GM23338 (cell line): ENCODE data around the gene SLC25A47. TPM values are rescaled to one million over a fixed set of nuclear protein-coding genes. Genes with fewer than 3 reads are reported as not detected.
A peak's percentile ranks its signal among the peaks of the same experiment; 100 is the strongest.

Experiments
- ATAC-seq: fragments of 200-7000 bp; cut with Tn5 transposase; 3 replicates; pipeline ENCODE4 v1.9.1; 2020
- DNase-seq: peaks from one replicate; pipeline ENCODE4 v3.0.0-alpha.2; 2015; ENCODE audit warnings: low spot score
- H2AFZ ChIP-seq: fragments of 200-600 bp; sonication (generic); 2 replicates; pipeline ENCODE4 v1.8.0; 2016; ENCODE audit warnings: antibody characterized with exemption, mild to moderate bottlenecking, moderate library complexity
- H3F3A ChIP-seq: fragments of 200-600 bp; sonication (generic); replicated peaks from 2 replicates; pipeline ENCODE4 v1.8.0; 2017; ENCODE audit warnings: antibody characterized with exemption, mixed run types, low read depth
- H3K27ac ChIP-seq: fragments of 200-600 bp; sonication (generic); 2 replicates; pipeline ENCODE4 v1.6.1; 2016; ENCODE audit warnings: low read depth
- H3K27me3 ChIP-seq: fragments of 200-600 bp; sonication (generic); 2 replicates; pipeline ENCODE4 v1.8.0; 2016; ENCODE audit warnings: mild to moderate bottlenecking, mixed run types, moderate library complexity; ENCODE audit not compliant: insufficient read depth
- H3K36me3 ChIP-seq: fragments of 200-600 bp; sonication (generic); 2 replicates; pipeline ENCODE4 v1.8.0; 2016; ENCODE audit warnings: mild to moderate bottlenecking; ENCODE audit not compliant: insufficient read depth
- H3K4me1 ChIP-seq: fragments of 200-600 bp; sonication (generic); 2 replicates; pipeline ENCODE4 v1.8.0; 2016; ENCODE audit warnings: mild to moderate bottlenecking, moderate library complexity; ENCODE audit not compliant: insufficient read depth
- H3K4me2 ChIP-seq: fragments of 200-600 bp; sonication (generic); 2 replicates; pipeline ENCODE4 v1.7.1; 2017; ENCODE audit warnings: mixed run types
- H3K4me3 ChIP-seq: fragments of 200-600 bp; sonication (generic); 2 replicates; pipeline ENCODE4 v1.6.1; 2016; ENCODE audit warnings: mixed run types
- H3K79me2 ChIP-seq: fragments of 200-600 bp; sonication (generic); replicated peaks from 2 replicates; pipeline ENCODE4 v1.8.0; 2017; ENCODE audit warnings: mild to moderate bottlenecking; ENCODE audit not compliant: insufficient read depth
- H3K9me2 ChIP-seq: fragments of 200-600 bp; sonication (generic); 2 replicates; pipeline ENCODE4 v1.8.0; 2017; ENCODE audit not compliant: insufficient read depth
- H4K20me1 ChIP-seq: fragments of 200-600 bp; sonication (generic); replicated peaks from 2 replicates; pipeline ENCODE4 v1.8.0; 2017; ENCODE audit warnings: mild to moderate bottlenecking; ENCODE audit not compliant: insufficient read depth
- H3K27ac Mint-ChIP-seq: 2 replicates; pipeline ENCODE4 v1.8.0; 2020; ENCODE audit warnings: inconsistent platforms, mild to moderate bottlenecking, moderate library complexity, mixed read lengths
- H3K27me3 Mint-ChIP-seq: 3 replicates; pipeline ENCODE4 v1.8.0; 2022; ENCODE audit warnings: low read depth, mild to moderate bottlenecking, moderate library complexity, mixed read lengths, inconsistent platforms; ENCODE audit not compliant: insufficient read depth, poor library complexity
- H3K36me3 Mint-ChIP-seq: 3 replicates; pipeline ENCODE4 v1.8.0; 2021; ENCODE audit warnings: low read depth, mild to moderate bottlenecking, inconsistent platforms, moderate library complexity, mixed read lengths
- H3K4me1 Mint-ChIP-seq: 3 replicates; pipeline ENCODE4 v1.8.0; 2020; ENCODE audit warnings: mild to moderate bottlenecking, inconsistent platforms, mixed read lengths
- H3K4me3 Mint-ChIP-seq: 3 replicates; pipeline ENCODE4 v1.8.0; 2021; ENCODE audit warnings: moderate library complexity, mild to moderate bottlenecking, inconsistent platforms, mixed read lengths
- H3K9me3 Mint-ChIP-seq: 3 replicates; pipeline ENCODE4 v1.8.0; 2020; ENCODE audit warnings: moderate library complexity, mild to moderate bottlenecking, inconsistent platforms, mixed read lengths
- CREB1 ChIP-seq: fragments of 250-450 bp; sonication (Bioruptor Pico); IDR thresholded peaks from 2 replicates; pipeline ENCODE4 v1.5.0; 2020; ENCODE audit warnings: low read depth, mild to moderate bottlenecking, moderate library complexity
- EZH2 ChIP-seq: fragments of 200-600 bp; sonication (generic); IDR thresholded peaks from one replicate; pipeline ENCODE4 v1.8.0; 2017; ENCODE audit warnings: antibody characterized with exemption, mild to moderate bottlenecking, low read depth; ENCODE audit not compliant: unreplicated experiment
- EZH2phosphoT487 ChIP-seq: fragments of 200-600 bp; sonication (generic); IDR thresholded peaks from one replicate; pipeline ENCODE4 v1.8.1; 2018; ENCODE audit warnings: antibody characterized with exemption; ENCODE audit not compliant: unreplicated experiment
- JUNB ChIP-seq: IDR thresholded peaks from one replicate; pipeline ENCODE4 v1.6.1; 2016; ENCODE audit warnings: antibody characterized with exemption; ENCODE audit not compliant: unreplicated experiment
- NANOG ChIP-seq: IDR thresholded peaks from 2 replicates; pipeline ENCODE4 v1.6.1; 2016; ENCODE audit warnings: antibody characterized with exemption, borderline replicate concordance
- POLR2AphosphoS5 ChIP-seq: IDR thresholded peaks from 2 replicates; pipeline ENCODE4 v1.6.1; 2016; ENCODE audit warnings: antibody characterized with exemption, low read depth
- STAT1 ChIP-seq: IDR thresholded peaks from one replicate; pipeline ENCODE4 v1.6.1; 2016; ENCODE audit warnings: antibody characterized with exemption; ENCODE audit not compliant: unreplicated experiment
- ZNF114 ChIP-seq: fragments of 250-450 bp; sonication (Bioruptor Pico); IDR thresholded peaks from 2 replicates; pipeline ENCODE4 v1.5.0; 2020; ENCODE audit warnings: mild to moderate bottlenecking, moderate library complexity
- ZNF331 ChIP-seq: fragments of 250-450 bp; sonication (Bioruptor Pico); IDR thresholded peaks from 2 replicates; pipeline ENCODE4 v1.5.0; 2020; ENCODE audit warnings: low read depth, mild to moderate bottlenecking, moderate library complexity
- polyA plus RNA-seq: library from polyadenylated mRNA; unstranded; fragments of >200 nt; fragmentation: Nextera tagmentation; extraction: Ambion mirVana; gene quantifications from 2 replicates; pipeline ENCODE4 v1.2.1, GENCODE V29; 2016
- total RNA-seq: library from RNA; depleted of rRNA; stranded (reverse); fragments of >200 nt; shearing (Covaris generic); gene quantifications from 2 replicates; pipeline ENCODE4 v1.2.3, GENCODE V29; 2014
- TF ChIP-seq, protein P1 (sequence below), 2 experiments: fragments of 200-600 bp in 1 of 2; sonication (generic) in 1 of 2; conservative IDR thresholded peaks; 2 replicates each; pipeline versions ENCODE4 v1.5.1 to v1.6.1; 2016 to 2017; ENCODE audit warnings: antibody characterized with exemption in 2 of 2, low read depth in 2 of 2, mild to moderate bottlenecking in 2 of 2, moderate library complexity in 1 of 2
- TF ChIP-seq, protein P2 (sequence below): fragments of 250-450 bp; sonication (Bioruptor Pico); IDR thresholded peaks from 2 replicates; pipeline ENCODE4 v1.5.0; 2020; ENCODE audit warnings: mild to moderate bottlenecking, moderate library complexity

SLC25A47 gene
- total and polyA plus RNA-seq, 2 experiments from 2014 or later, result not detected

DNA sequence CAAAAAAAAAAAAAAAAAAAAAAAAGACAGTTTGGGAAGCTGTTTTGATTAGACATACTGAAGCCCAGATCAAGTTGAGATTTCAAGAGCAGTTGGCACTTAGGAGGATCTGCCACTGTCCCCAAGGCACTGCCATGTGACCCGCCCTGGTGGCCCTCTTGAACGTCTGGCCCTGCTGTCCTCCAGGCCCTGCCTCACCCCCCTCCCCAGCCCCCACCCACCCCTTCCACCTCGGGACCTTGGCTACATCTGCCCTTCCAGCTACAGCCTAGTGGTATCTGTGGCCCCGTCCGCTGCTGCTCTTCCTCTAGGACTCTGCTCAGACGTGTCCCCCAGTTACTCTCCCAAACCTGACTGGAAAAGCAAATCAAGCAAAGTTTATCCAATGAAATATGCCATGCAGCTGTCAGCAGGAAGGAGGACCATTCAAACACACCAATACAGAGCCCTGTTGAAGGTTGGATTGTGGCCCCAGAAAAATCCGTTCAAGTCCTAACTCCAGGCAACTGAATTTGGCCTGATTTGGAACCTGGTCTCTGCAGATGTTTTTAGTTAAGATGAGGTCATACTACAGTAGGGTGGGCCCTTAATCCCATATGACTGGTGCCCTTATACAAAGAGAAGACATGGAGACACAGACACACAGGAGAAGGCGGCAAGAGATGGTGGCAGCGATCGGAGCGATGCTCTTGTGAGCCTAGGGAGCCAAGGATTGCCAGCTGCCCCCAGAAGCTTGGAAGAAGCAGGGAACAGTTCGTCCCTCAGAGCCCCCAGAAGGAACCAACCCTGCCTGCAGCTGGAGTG lies 34.6 kb upstream of the SLC25A47 start (continued):
- no peak for TF ChIP-seq EZH2phosphoT487
- TF ChIP-seq, protein P1, sequence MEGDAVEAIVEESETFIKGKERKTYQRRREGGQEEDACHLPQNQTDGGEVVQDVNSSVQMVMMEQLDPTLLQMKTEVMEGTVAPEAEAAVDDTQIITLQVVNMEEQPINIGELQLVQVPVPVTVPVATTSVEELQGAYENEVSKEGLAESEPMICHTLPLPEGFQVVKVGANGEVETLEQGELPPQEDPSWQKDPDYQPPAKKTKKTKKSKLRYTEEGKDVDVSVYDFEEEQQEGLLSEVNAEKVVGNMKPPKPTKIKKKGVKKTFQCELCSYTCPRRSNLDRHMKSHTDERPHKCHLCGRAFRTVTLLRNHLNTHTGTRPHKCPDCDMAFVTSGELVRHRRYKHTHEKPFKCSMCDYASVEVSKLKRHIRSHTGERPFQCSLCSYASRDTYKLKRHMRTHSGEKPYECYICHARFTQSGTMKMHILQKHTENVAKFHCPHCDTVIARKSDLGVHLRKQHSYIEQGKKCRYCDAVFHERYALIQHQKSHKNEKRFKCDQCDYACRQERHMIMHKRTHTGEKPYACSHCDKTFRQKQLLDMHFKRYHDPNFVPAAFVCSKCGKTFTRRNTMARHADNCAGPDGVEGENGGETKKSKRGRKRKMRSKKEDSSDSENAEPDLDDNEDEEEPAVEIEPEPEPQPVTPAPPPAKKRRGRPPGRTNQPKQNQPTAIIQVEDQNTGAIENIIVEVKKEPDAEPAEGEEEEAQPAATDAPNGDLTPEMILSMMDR (conservative IDR thresholded peaks at IDR 0.05; ENCODE audit: low read depth in 2 of 2), result no peak

DNA sequence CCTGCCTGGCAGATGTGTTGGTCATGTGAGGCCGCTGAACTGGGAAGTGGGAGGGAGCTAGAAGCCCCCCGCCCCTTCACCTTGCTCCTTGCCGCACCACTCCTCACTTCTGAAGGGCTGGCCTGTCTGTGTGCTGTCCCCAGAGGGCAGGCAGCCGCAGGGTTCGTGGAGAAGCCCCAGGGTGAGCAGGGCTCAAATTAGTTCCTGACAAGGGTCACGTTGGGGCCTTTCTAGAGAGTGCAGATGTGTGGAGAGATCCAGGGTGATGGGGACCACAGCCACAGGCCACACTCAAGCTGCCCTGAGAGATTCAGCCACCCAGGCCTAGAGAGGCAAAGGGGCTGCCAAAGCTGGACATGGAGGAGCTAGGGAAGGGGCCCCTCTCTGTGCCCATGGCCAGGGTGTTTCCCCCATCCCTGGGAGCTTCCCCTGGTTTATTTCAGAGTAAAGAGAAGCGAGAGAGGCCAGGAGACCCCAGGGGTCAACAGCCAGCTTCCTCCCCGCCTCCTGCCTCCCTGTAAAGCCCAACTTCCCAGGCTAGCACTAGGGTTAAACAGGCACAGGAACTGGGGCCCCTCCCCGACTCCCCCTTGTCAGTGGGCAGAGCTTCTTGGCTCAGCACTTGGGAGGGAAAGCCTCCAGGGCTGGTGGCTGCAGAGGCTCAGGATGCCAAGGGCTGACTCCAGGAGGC lies 33.1 kb upstream of the SLC25A47 start:
- H3F3A ChIP-seq, result peaks cover 14% of the 10 kb centered on the region; the same call in 1 of the 2 replicates
- no peaks in the 10 kb centered on the region for H3K9me2 ChIP-seq
- H3K4me2 ChIP-seq, result no peak overlapping the region
- ATAC-seq (peak; percentile 1; the same call in 1 of the 3 replicates), DNase-seq (no peak)
- 0 out of 2 replicates have a peak, but pooled peaks cover 3% of the 10 kb centered on the region for H3K4me1 ChIP-seq
- H3K27ac ChIP-seq, result peak overlapping the region; percentile 59
- no peak overlapping the region for H3K4me3 ChIP-seq
- Mint-ChIP-seq H3K4me3 (no peak overlapping the region), H3K4me1 (peaks cover 36% of the 10 kb centered on the region), H3K9me3 (no peaks in the 10 kb centered on the region), H3K36me3 (peaks cover 25% of the 10 kb centered on the region; the same call in 2 of the 3 replicates), H3K27ac (peak overlapping the region; percentile 65; the same call in 1 of the 2 replicates), H3K27me3 (peaks cover 7% of the 10 kb centered on the region)
- H3K79me2 ChIP-seq, result no peaks in the 10 kb centered on the region
- H2AFZ ChIP-seq, result no peak overlapping the region
- H3K27me3 ChIP-seq, result no peaks in the 10 kb centered on the region
- no peaks in the 10 kb centered on the region; the same call in 1 of the 2 replicates for H3K36me3 ChIP-seq
- H4K20me1 ChIP-seq, result peaks cover 20% of the 10 kb centered on the region
- TF ChIP-seq JUNB (no peak), ZNF331 (CRISPR knock-in tag) (no peak), ZNF114 (no peak), EZH2phosphoT487 (no peak), NANOG (no peak), EZH2 (no peak), POLR2AphosphoS5 (no peak), CREB1 (no peak), STAT1 (no peak)
- TF ChIP-seq, protein P1 (conservative IDR thresholded peaks at IDR 0.05; ENCODE audit: low read depth in 2 of 2), result no peak; a peak in 1 of 4 replicates
- TF ChIP-seq, protein P2, sequence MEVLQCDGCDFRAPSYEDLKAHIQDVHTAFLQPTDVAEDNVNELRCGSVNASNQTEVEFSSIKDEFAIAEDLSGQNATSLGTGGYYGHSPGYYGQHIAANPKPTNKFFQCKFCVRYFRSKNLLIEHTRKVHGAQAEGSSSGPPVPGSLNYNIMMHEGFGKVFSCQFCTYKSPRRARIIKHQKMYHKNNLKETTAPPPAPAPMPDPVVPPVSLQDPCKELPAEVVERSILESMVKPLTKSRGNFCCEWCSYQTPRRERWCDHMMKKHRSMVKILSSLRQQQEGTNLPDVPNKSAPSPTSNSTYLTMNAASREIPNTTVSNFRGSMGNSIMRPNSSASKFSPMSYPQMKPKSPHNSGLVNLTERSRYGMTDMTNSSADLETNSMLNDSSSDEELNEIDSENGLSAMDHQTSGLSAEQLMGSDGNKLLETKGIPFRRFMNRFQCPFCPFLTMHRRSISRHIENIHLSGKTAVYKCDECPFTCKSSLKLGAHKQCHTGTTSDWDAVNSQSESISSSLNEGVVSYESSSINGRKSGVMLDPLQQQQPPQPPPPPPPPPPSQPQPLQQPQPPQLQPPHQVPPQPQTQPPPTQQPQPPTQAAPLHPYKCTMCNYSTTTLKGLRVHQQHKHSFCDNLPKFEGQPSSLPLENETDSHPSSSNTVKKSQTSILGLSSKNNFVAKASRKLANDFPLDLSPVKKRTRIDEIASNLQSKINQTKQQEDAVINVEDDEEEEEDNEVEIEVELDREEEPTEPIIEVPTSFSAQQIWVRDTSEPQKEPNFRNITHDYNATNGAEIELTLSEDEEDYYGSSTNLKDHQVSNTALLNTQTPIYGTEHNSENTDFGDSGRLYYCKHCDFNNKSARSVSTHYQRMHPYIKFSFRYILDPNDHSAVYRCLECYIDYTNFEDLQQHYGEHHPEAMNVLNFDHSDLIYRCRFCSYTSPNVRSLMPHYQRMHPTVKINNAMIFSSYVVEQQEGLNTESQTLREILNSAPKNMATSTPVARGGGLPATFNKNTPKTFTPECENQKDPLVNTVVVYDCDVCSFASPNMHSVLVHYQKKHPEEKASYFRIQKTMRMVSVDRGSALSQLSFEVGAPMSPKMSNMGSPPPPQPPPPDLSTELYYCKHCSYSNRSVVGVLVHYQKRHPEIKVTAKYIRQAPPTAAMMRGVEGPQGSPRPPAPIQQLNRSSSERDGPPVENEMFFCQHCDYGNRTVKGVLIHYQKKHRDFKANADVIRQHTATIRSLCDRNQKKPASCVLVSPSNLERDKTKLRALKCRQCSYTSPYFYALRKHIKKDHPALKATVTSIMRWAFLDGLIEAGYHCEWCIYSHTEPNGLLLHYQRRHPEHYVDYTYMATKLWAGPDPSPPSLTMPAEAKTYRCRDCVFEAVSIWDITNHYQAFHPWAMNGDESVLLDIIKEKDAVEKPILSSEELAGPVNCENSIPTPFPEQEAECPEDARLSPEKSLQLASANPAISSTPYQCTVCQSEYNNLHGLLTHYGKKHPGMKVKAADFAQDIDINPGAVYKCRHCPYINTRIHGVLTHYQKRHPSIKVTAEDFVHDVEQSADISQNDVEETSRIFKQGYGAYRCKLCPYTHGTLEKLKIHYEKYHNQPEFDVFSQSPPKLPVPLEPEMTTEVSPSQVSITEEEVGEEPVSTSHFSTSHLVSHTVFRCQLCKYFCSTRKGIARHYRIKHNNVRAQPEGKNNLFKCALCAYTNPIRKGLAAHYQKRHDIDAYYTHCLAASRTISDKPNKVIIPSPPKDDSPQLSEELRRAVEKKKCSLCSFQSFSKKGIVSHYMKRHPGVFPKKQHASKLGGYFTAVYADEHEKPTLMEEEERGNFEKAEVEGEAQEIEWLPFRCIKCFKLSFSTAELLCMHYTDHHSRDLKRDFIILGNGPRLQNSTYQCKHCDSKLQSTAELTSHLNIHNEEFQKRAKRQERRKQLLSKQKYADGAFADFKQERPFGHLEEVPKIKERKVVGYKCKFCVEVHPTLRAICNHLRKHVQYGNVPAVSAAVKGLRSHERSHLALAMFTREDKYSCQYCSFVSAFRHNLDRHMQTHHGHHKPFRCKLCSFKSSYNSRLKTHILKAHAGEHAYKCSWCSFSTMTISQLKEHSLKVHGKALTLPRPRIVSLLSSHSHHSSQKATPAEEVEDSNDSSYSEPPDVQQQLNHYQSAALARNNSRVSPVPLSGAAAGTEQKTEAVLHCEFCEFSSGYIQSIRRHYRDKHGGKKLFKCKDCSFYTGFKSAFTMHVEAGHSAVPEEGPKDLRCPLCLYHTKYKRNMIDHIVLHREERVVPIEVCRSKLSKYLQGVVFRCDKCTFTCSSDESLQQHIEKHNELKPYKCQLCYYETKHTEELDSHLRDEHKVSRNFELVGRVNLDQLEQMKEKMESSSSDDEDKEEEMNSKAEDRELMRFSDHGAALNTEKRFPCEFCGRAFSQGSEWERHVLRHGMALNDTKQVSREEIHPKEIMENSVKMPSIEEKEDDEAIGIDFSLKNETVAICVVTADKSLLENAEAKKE, result no peak
